ENCODE measurements around the gene RABGAP1L.
"Not testable (repeated sequence)": the region's sequence is repeated elsewhere in the genome, so short reads cannot be mapped to it uniquely, and the experiment has no call there.

Gene RABGAP1L

GRCh38 chr1:174247472-174247871, 88.2 kb downstream of the RABGAP1L start:
- DNase-seq: no peak

DNA sequence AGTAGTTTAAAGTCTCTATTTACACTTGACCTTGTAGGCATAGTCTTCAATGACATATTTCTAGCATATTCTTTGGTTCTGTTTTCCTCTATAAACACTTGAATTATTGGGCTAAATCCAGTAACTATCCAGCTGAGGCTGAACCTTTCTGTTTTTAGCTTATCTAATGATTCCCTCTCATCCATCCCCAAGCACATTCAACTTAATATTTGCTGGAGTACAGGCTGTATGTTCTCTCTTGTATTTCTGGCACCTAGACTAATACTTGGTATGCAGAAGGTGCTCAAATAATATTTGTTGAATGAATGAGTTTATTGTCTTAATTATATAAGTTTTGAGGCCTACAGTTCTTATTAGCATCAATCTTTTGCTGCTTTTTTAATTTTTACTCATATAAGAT, 88.7 kb downstream of the RABGAP1L start:
- DNase-seq: no peak

- DNase-seq: not testable (repeated sequence)
These were observed 97.1 kb downstream of the RABGAP1L start for GRCh38 chr1:174256386-174256785.

GRCh38 chr1:174258148-174258550, 98.8 kb downstream of the RABGAP1L start:
- DNase-seq: no peak

DNA sequence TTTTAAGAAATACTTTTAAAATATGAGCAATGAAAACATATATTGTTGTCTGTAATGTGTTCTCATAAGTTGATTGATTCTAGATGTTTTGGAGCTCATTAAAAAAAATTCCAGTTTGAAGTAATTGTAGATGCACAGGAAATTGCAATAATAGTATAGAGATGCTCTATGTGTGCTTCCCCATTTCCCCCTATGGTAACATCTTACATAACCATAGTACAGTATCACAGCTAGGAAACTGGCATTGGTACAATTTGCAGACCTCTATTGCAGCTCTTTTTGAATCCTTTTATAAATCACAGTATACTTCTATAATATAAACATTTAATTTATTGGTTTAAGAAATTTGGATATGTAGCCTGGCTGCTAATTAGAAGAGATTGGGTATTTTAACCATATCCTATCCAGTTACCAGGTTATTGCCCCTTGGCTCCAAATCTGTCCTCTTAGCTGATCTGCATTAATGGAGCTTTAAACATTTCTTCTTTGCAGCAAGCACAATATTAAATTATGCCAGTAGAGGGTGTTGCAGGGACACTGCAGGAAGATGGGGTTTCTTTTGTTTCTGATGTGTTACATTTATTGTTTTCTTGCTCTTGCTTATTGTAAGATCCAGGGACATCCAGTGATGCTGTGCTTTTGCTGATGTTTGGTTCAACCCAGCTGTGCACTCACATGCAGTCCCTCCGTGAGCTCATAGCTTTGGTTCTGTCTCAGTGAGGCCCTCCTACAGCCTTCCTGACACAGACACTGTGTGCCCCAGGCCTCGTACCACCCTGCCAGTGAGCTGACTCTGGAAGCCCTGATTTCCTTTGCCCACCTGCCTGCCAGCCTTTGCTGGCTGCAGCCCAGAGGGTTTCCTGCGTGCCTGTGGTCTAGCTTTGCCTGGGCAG, 103.3 kb downstream of the RABGAP1L start:
- DNase-seq: peak; percentile 8

DNA sequence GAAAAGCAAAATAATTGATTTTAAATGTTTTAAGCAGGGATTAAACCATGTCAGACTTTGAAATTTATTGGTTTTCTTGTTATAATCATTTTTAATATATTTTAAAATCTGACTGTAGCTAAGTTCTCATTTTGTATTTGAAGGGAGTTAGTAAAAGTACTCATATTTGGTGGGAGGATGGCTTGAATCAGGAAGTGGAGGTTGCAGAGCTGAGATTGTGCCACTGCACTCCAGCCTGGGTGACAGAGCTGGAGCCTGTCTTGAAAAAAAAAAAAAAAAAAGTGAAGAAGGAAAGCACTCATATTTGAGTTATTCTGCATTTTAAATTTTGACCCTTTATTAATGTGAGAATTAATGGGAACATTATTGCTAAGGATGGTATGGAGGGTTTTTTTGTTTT, 106.0 kb downstream of the RABGAP1L start:
- peak; percentile 23 for DNase-seq

DNA sequence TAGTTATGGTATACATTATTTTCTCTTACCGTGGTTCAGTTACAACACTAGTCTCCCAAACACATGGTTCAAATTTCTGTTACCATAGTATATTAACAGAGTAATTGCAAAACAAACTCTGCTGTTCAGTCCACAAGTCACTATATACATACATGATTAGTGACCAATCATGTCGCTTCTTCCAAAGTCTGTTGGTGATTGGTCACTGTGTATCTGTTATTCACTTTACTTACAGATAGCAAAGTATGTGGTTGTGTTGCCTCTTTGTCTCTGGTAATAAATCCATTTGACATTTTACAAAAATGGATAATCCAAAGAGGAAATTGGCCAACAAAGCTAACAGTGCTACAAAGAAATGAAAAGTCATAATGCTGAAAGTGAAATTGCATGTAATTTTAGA, 107.2 kb downstream of the RABGAP1L start:
- no peak for DNase-seq

DNA sequence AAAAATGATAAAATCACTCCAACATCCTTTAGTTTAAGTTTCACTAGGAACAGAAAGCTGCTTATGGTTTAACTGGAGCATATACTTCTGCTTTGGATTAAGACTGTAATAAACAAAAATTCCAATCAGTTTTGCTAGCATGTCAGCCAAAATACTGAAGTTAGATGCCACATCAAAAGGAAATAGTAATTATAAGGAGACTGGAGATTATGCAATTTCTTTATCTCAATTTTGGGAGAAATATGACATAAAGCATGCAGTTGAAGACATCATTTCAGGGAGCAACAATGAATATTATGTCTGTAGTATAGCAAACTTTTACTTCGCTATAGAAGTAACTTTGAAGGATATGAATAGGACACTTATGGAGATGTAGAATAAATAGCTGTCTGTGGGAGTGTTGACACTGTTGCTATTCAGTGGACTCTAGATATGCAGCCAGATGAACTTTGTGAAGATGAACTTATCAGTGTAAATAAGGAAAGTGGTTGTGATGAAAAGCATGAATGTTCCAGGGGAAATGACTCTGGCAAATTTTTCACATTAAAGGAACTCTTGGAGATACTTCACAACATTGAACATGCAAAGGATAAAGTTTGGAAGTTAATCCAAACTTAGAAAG, 107.8 kb downstream of the RABGAP1L start:
- no peak for DNase-seq

DNA sequence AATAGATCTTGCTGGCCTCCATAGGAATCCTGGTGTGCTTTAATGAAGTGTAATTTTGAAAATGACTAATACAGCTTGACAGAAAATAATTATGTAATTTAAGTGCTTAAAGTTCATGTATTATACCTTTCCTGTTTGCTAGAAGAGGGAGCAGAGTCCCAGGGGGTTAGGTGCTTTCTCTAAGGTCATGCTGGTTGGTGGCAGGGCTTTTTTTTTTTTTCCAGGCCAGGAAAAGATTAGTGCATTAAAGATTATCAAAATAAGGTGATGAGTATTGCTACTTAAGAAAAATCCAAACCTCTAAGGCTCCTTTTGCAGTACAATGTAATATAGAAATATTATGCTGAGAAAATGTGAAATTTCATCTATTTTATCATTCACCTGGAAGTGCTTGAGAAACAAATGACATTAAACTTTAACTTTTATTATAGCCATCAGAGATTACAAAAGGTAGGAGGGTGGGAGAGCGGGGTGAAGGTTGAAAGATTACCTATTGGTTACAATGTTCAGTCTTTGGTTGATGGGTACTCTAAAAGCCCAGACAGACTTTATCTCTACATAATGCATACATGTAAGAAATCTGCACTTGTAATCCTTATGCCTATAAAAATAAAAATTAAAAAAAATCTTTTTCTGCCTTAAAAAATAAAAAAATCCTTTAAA, 110.8 kb downstream of the RABGAP1L start:
- no peak for DNase-seq

GRCh38 chr1:174273190-174273589, 113.9 kb downstream of the RABGAP1L start:
- DNase-seq: no peak

DNA sequence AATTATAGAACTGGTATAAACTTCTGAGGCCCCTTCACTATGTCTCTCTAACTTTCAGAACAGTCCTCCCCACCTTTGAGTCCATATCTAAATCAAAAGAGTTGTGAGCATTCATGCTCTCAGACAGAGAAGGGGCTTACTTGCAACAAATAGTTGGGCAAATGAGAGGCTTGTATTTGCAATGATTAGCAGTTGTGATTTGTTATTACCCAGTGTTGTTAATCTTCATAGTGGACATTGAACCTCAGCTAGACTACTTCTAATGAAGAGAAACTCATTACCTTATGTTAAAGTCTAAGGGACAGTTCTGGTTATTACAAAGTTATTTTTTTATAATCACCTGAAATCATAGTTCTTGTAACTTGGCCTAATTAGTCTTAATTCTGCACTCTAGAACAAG, 114.5 kb downstream of the RABGAP1L start:
- no peak for DNase-seq

- DNase-seq: no peak
These were observed 115.1 kb downstream of the RABGAP1L start for GRCh38 chr1:174274452-174274851.

DNA sequence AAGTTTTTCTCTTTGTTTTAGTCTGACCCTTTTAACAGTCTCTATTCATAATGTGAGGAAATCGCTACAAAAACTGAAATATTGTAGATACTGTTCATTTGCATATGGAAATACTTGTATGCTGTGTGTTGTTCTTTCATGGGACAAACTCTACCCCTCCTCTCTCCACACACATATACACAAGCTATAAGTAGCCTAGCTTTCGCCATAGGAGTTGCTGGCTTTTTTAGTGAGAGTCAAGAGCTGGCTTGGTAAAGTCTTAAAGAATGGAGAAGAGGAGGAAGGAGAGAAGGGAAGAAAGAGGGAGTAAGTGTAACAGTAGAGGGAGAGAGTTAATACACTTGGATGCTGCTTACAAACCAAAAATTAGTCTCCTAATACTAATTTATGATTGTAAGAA, 115.6 kb downstream of the RABGAP1L start:
- DNase-seq: no peak

DNA sequence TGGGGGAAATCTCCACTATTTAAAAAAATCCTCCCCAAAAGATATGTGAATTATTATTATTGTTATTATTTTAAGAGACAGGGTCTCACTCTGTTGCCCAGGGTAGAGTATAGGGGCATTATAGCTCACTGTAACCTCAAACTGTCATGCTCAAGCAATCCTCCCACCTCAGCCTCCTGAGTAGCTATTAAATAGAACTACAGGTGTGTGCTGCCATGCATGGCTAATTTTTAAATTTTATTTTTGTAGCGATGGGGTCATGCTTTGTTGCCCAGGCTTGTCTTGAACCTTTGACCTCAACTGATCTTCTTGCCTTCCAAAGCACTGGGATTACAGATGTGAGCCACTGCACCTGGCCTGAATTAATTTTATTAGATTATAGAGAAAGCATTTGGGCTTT, 116.8 kb downstream of the RABGAP1L start:
- DNase-seq: no peak

- DNase-seq: no peak
These were observed 124.7 kb downstream of the RABGAP1L start for GRCh38 chr1:174284052-174284451.

- no peak for DNase-seq
These were observed 126.7 kb downstream of the RABGAP1L start for GRCh38 chr1:174286042-174286441.

- DNase-seq: no peak
These were observed 130.5 kb downstream of the RABGAP1L start for GRCh38 chr1:174289644-174290310.

DNA sequence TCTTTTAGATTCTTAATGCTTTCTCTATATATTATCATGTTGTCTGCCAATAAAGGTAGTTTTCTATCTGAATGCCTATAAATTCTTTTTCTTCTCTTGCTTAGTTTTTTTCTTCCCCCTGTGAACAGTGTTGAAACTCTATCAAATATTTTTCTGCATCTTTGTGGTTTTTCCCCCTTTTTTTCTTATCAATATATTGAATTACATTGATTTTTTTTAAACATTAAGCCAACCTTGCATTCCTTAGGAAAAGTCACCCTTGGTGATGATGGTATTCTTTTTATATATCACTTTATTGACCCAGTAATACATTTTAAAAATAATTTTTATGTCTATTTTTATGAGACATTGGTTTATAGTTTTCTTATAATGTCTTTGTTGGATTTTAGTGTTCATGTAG, 131.7 kb downstream of the RABGAP1L start:
- no peak for DNase-seq

GRCh38 chr1:174296309-174296708, 137.0 kb downstream of the RABGAP1L start:
- DNase-seq: no peak

DNA sequence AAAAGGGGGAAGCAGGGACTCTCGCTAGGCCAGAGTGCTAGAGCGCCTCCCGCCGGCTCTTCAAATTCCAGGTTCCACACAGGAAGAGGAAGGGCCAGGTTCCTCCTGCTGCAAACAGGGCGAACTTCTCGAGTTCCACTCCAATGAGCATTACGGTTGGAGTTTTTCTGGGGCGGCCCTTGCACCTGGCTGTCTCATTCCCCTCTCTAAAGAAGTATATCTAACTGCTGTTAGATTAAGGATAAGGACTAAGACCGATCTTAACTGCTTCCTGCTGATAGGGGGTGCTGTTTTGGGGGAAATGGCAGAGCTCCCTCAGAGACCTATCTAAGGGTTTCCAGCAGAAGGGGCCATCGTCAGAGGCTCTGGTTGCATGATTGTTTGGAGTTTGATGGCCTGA, 138.0 kb downstream of the RABGAP1L start:
- no peak for DNase-seq

GRCh38 chr1:174301295-174302077, 142.2 kb downstream of the RABGAP1L start:
- DNase-seq: no peak

GRCh38 chr1:174308604-174309003, 149.3 kb downstream of the RABGAP1L start:
- no peak for DNase-seq

DNA sequence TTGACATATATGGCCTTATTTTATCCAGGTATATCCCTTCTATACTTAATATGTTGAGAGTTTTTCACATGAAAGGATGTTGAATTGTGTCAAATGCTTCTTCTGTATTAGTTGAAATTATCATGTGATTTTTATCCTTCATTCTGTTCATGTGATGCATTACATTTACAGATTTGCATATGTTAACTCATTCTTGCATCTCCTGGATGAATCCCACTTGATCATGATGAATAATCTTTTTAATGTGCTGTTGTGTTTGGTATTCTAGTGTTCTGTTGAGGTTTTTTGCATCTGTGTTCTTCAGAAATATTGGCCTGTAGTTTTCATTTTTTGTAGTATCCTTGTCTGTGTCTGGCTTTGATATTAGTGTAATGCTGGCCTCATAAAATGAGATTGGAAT, 150.2 kb downstream of the RABGAP1L start:
- no peak for DNase-seq

Measured in GF-D8 (cell line).